Panc1 (cell line): ENCODE results near the gene MAGI1.

Experiments
- CTCF ChIP-seq: fragments of 450-650 bp; IDR thresholded peaks from 2 replicates; pipeline ENCODE4 v1.5.1; 2017; ENCODE audit warnings: mild to moderate bottlenecking
- POLR2AphosphoS5 ChIP-seq: IDR thresholded peaks from 2 replicates; pipeline ENCODE4 v1.6.1; 2012; ENCODE audit warnings: mild to moderate bottlenecking, low read depth, low read length, moderate library complexity
- SIN3A ChIP-seq: IDR thresholded peaks from 2 replicates; pipeline ENCODE4 v1.6.1; 2012; ENCODE audit warnings: low read depth, mild to moderate bottlenecking, low read length, moderate library complexity, borderline replicate concordance; ENCODE audit not compliant: insufficient read depth
- TF ChIP-seq, protein P1 (sequence below), 2 experiments: IDR thresholded peaks; 2 replicates each; pipeline ENCODE4 v1.6.1; 2011 to 2012; ENCODE audit warnings: low read depth in 2 of 2, control low read depth in 1 of 2, low read length in 1 of 2, mild to moderate bottlenecking in 1 of 2, moderate library complexity in 1 of 2; ENCODE audit not compliant: insufficient read depth in 1 of 2

- no peak for TF ChIP-seq CTCF
- TF ChIP-seq, protein P1, sequence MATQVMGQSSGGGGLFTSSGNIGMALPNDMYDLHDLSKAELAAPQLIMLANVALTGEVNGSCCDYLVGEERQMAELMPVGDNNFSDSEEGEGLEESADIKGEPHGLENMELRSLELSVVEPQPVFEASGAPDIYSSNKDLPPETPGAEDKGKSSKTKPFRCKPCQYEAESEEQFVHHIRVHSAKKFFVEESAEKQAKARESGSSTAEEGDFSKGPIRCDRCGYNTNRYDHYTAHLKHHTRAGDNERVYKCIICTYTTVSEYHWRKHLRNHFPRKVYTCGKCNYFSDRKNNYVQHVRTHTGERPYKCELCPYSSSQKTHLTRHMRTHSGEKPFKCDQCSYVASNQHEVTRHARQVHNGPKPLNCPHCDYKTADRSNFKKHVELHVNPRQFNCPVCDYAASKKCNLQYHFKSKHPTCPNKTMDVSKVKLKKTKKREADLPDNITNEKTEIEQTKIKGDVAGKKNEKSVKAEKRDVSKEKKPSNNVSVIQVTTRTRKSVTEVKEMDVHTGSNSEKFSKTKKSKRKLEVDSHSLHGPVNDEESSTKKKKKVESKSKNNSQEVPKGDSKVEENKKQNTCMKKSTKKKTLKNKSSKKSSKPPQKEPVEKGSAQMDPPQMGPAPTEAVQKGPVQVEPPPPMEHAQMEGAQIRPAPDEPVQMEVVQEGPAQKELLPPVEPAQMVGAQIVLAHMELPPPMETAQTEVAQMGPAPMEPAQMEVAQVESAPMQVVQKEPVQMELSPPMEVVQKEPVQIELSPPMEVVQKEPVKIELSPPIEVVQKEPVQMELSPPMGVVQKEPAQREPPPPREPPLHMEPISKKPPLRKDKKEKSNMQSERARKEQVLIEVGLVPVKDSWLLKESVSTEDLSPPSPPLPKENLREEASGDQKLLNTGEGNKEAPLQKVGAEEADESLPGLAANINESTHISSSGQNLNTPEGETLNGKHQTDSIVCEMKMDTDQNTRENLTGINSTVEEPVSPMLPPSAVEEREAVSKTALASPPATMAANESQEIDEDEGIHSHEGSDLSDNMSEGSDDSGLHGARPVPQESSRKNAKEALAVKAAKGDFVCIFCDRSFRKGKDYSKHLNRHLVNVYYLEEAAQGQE (IDR thresholded peaks at IDR 0.05; ENCODE audit: insufficient read depth in 1 of 2, low read depth in 2 of 2, low read length in 1 of 2), result no peak
- no peak for TF ChIP-seq POLR2AphosphoS5
- TF ChIP-seq SIN3A, result no peak
Measured at GRCh38 chr3:65444447-65444815, 594.3 kb downstream of the MAGI1 start.
